Measurements from ENCODE around the gene LTBP4.
"Not testable (repeated sequence)": the region's sequence is repeated elsewhere in the genome, so short reads cannot be mapped to it uniquely, and the experiment has no call there.

The LTBP4 gene

GRCh38 chr19:40619333-40620160 lies 18.4 kb downstream of the LTBP4 start:
- Mint-ChIP-seq H3K9me3 (no peaks in the 10 kb centered on the region), H3K4me3 (no peak overlapping the region), H3K27me3 (ENCODE audit: low read depth) (no peaks in the 10 kb centered on the region), H3K4me1 (ENCODE audit: low read depth) (peaks cover 9% of the 10 kb centered on the region), H3K36me3 (ENCODE audit: low read depth) (peaks cover 9% of the 10 kb centered on the region), H3K27ac (peak overlapping the region; percentile 17)
- no peak for DNase-seq (ENCODE audit: low spot score)

- H3K9me3 Mint-ChIP-seq: no peaks in the 10 kb centered on the region
- no peaks in the 10 kb centered on the region for H3K27me3 Mint-ChIP-seq (ENCODE audit: low read depth)
- H3K27ac Mint-ChIP-seq: peak overlapping the region; percentile 17
- H3K4me1 Mint-ChIP-seq (ENCODE audit: low read depth): peaks cover 6% of the 10 kb centered on the region
- H3K4me3 Mint-ChIP-seq: no peak overlapping the region
- DNase-seq (ENCODE audit: low spot score): no peak
- peaks cover 13% of the 10 kb centered on the region for H3K36me3 Mint-ChIP-seq (ENCODE audit: low read depth)
Measured at GRCh38 chr19:40620161-40620485, 19.0 kb downstream of the LTBP4 start.

GRCh38 chr19:40621283-40621682 lies 20.1 kb downstream of the LTBP4 start:
- Mint-ChIP-seq H3K4me3 (no peak overlapping the region), H3K9me3 (no peaks in the 10 kb centered on the region), H3K27ac (peak overlapping the region; percentile 60), H3K27me3 (ENCODE audit: low read depth) (no peaks in the 10 kb centered on the region), H3K4me1 (ENCODE audit: low read depth) (peaks cover 7% of the 10 kb centered on the region), H3K36me3 (ENCODE audit: low read depth) (peaks cover 17% of the 10 kb centered on the region)
- no peak for DNase-seq (ENCODE audit: low spot score)

GRCh38 chr19:40621966-40622772 lies 21.0 kb downstream of the LTBP4 start:
- no peak overlapping the region for H3K27ac Mint-ChIP-seq
- no peak for DNase-seq (ENCODE audit: low spot score)
- no peak overlapping the region for H3K4me3 Mint-ChIP-seq
- H3K9me3 Mint-ChIP-seq: no peaks in the 10 kb centered on the region
- peaks cover 7% of the 10 kb centered on the region for H3K4me1 Mint-ChIP-seq (ENCODE audit: low read depth)
- H3K27me3 Mint-ChIP-seq (ENCODE audit: low read depth): no peaks in the 10 kb centered on the region
- H3K36me3 Mint-ChIP-seq (ENCODE audit: low read depth): peaks cover 20% of the 10 kb centered on the region

GRCh38 chr19:40622773-40623075 lies 21.6 kb downstream of the LTBP4 start:
- Mint-ChIP-seq H3K4me1 (ENCODE audit: low read depth) (peaks cover 7% of the 10 kb centered on the region), H3K27me3 (ENCODE audit: low read depth) (no peaks in the 10 kb centered on the region), H3K4me3 (no peak overlapping the region), H3K27ac (no peak overlapping the region), H3K36me3 (ENCODE audit: low read depth) (peaks cover 20% of the 10 kb centered on the region), H3K9me3 (no peaks in the 10 kb centered on the region)
- DNase-seq (ENCODE audit: low spot score): no peak

GRCh38 chr19:40623403-40624251 lies 22.5 kb downstream of the LTBP4 start:
- peaks cover 7% of the 10 kb centered on the region for H3K4me1 Mint-ChIP-seq (ENCODE audit: low read depth)
- peaks cover 20% of the 10 kb centered on the region for H3K36me3 Mint-ChIP-seq (ENCODE audit: low read depth)
- H3K27ac Mint-ChIP-seq: no peak overlapping the region
- no peak overlapping the region for H3K4me3 Mint-ChIP-seq
- no peak for DNase-seq (ENCODE audit: low spot score)
- no peaks in the 10 kb centered on the region for H3K27me3 Mint-ChIP-seq (ENCODE audit: low read depth)
- no peaks in the 10 kb centered on the region for H3K9me3 Mint-ChIP-seq

- H3K4me1 Mint-ChIP-seq (ENCODE audit: low read depth); H3K27me3 Mint-ChIP-seq (ENCODE audit: low read depth); H3K4me3 Mint-ChIP-seq; DNase-seq (ENCODE audit: low spot score); H3K9me3 Mint-ChIP-seq: not testable (repeated sequence)
- Mint-ChIP-seq H3K36me3 (ENCODE audit: low read depth) (peaks cover 19% of the 10 kb centered on the region), H3K27ac (peak overlapping the region; percentile 1)
Measured at GRCh38 chr19:40624369-40625153, 23.4 kb downstream of the LTBP4 start.

- no peaks in the 10 kb centered on the region for H3K27me3 Mint-ChIP-seq (ENCODE audit: low read depth)
- H3K36me3 Mint-ChIP-seq (ENCODE audit: low read depth): peaks cover 17% of the 10 kb centered on the region
- no peak overlapping the region for H3K4me3 Mint-ChIP-seq
- no peaks in the 10 kb centered on the region for H3K9me3 Mint-ChIP-seq
- peaks cover 9% of the 10 kb centered on the region for H3K4me1 Mint-ChIP-seq (ENCODE audit: low read depth)
- no peak for DNase-seq (ENCODE audit: low spot score)
- H3K27ac Mint-ChIP-seq: peak overlapping the region; percentile 42
Measured at GRCh38 chr19:40625406-40626120, 24.4 kb downstream of the LTBP4 start.

- Mint-ChIP-seq H3K9me3 (no peaks in the 10 kb centered on the region), H3K36me3 (ENCODE audit: low read depth) (peaks cover 13% of the 10 kb centered on the region), H3K27ac (no peak overlapping the region), H3K4me1 (ENCODE audit: low read depth) (peaks cover 9% of the 10 kb centered on the region), H3K4me3 (no peak overlapping the region), H3K27me3 (ENCODE audit: low read depth) (no peaks in the 10 kb centered on the region)
- no peak for DNase-seq (ENCODE audit: low spot score)
Measured at GRCh38 chr19:40626918-40627317, 25.7 kb downstream of the LTBP4 start.

- Mint-ChIP-seq H3K27me3 (ENCODE audit: low read depth) (no peaks in the 10 kb centered on the region), H3K4me1 (ENCODE audit: low read depth) (peaks cover 9% of the 10 kb centered on the region), H3K9me3 (no peaks in the 10 kb centered on the region), H3K27ac (no peak overlapping the region), H3K4me3 (no peak overlapping the region), H3K36me3 (ENCODE audit: low read depth) (peaks cover 13% of the 10 kb centered on the region)
- DNase-seq (ENCODE audit: low spot score): no peak
Measured at GRCh38 chr19:40627486-40628279, 26.5 kb downstream of the LTBP4 start.

GRCh38 chr19:40629346-40629745 lies 28.2 kb downstream of the LTBP4 start:
- H3K9me3 Mint-ChIP-seq: no peaks in the 10 kb centered on the region
- H3K27ac Mint-ChIP-seq: no peak overlapping the region
- no peak for DNase-seq (ENCODE audit: low spot score)
- peaks cover 10% of the 10 kb centered on the region for H3K4me1 Mint-ChIP-seq (ENCODE audit: low read depth)
- H3K36me3 Mint-ChIP-seq (ENCODE audit: low read depth): peaks cover 13% of the 10 kb centered on the region
- peaks cover 7% of the 10 kb centered on the region for H3K27me3 Mint-ChIP-seq (ENCODE audit: low read depth)
- H3K4me3 Mint-ChIP-seq: no peak overlapping the region

- H3K4me1 Mint-ChIP-seq (ENCODE audit: low read depth): peaks cover 7% of the 10 kb centered on the region
- no peak for DNase-seq (ENCODE audit: low spot score)
- no peaks in the 10 kb centered on the region for H3K9me3 Mint-ChIP-seq
- H3K36me3 Mint-ChIP-seq (ENCODE audit: low read depth): peaks cover 7% of the 10 kb centered on the region
- peaks cover 12% of the 10 kb centered on the region for H3K27me3 Mint-ChIP-seq (ENCODE audit: low read depth)
- H3K4me3 Mint-ChIP-seq: no peak overlapping the region
- no peak overlapping the region for H3K27ac Mint-ChIP-seq
Measured at GRCh38 chr19:40630571-40631160, 29.5 kb downstream of the LTBP4 start.

All from T-helper 2 cell treated with Interferon-gamma antibody and Interleukin-4, amounts not matched to agents 5 μg/mL and 100 μg/mL, for 36 hours (primary cell).